ENCODE results near the gene BICDL2.

BICDL2 gene

GRCh38 chr16:2981177-2981898 lies 55.4 kb downstream of the BICDL2 start:
- H4K12ac ChIP-seq (ENCODE audit: low read depth, low read length), result peak overlapping the region; percentile 97
- peak overlapping the region; percentile 99 for H3K14ac ChIP-seq (ENCODE audit: low read length)
- H2BK12ac ChIP-seq (ENCODE audit: low read length), result peak overlapping the region; percentile 15
- peak overlapping the region; percentile 15 for H3K4ac ChIP-seq (ENCODE audit: low read depth, low read length)
- H2AK5ac ChIP-seq (ENCODE audit: low read length), result peak overlapping the region; percentile 99
- peak overlapping the region; percentile 31 for H3K27ac ChIP-seq (ENCODE audit: low read depth, low read length)
- H2BK5ac ChIP-seq (ENCODE audit: low read depth, low read length, poor library complexity), result no peak overlapping the region
- peak overlapping the region; percentile 96 for H3K4me2 ChIP-seq (ENCODE audit: low read length)
- DNase-seq, result peak; percentile 10 to 48
- peaks cover 10% of the 10 kb centered on the region for H3K79me2 ChIP-seq (ENCODE audit: control insufficient read depth, insufficient read depth, low read length, poor library complexity)
- WGBS (ENCODE audit: extremely low coverage, insufficient coverage, insufficient read length), result no CpG with 5 or more reads among the region's 33 CpGs
- H4K8ac ChIP-seq (ENCODE audit: low read depth, low read length), result peak overlapping the region; percentile 100
- no peak overlapping the region for H3K4me3 ChIP-seq (ENCODE audit: low read depth, low read length)
- peak overlapping the region; percentile 100 for H3K18ac ChIP-seq (ENCODE audit: low read length)
- H3K23ac ChIP-seq (ENCODE audit: low read length), result no peak overlapping the region
- peak overlapping the region; percentile 99 for H4K91ac ChIP-seq (ENCODE audit: low read depth, low read length)
- H3K79me1 ChIP-seq (ENCODE audit: low read length), result peaks cover 15% of the 10 kb centered on the region
- peaks cover 11 to 18% of the 10 kb centered on the region in 2 experiments for H3K36me3 ChIP-seq (ENCODE audit: control insufficient read depth in 1 of 2, insufficient read depth in 2 of 2, low read length in 2 of 2)
- H2BK120ac ChIP-seq (ENCODE audit: insufficient read depth, low read length, poor library complexity), result peak overlapping the region; percentile 97
- no peaks in the 10 kb centered on the region for H3K9me3 ChIP-seq (ENCODE audit: insufficient read depth, low read depth, low read length)
- peaks cover 17 to 23% of the 10 kb centered on the region in 2 experiments for H3K4me1 ChIP-seq (ENCODE audit: control insufficient read depth in 1 of 2, insufficient read depth in 2 of 2, low read length in 2 of 2)
- H2AFZ ChIP-seq (ENCODE audit: insufficient read depth, low read length, poor library complexity), result no peak overlapping the region
- no peaks in the 10 kb centered on the region for H3K27me3 ChIP-seq (ENCODE audit: insufficient read depth, low read length)
- H3K9ac ChIP-seq (ENCODE audit: low read length), result no peak overlapping the region

DNA sequence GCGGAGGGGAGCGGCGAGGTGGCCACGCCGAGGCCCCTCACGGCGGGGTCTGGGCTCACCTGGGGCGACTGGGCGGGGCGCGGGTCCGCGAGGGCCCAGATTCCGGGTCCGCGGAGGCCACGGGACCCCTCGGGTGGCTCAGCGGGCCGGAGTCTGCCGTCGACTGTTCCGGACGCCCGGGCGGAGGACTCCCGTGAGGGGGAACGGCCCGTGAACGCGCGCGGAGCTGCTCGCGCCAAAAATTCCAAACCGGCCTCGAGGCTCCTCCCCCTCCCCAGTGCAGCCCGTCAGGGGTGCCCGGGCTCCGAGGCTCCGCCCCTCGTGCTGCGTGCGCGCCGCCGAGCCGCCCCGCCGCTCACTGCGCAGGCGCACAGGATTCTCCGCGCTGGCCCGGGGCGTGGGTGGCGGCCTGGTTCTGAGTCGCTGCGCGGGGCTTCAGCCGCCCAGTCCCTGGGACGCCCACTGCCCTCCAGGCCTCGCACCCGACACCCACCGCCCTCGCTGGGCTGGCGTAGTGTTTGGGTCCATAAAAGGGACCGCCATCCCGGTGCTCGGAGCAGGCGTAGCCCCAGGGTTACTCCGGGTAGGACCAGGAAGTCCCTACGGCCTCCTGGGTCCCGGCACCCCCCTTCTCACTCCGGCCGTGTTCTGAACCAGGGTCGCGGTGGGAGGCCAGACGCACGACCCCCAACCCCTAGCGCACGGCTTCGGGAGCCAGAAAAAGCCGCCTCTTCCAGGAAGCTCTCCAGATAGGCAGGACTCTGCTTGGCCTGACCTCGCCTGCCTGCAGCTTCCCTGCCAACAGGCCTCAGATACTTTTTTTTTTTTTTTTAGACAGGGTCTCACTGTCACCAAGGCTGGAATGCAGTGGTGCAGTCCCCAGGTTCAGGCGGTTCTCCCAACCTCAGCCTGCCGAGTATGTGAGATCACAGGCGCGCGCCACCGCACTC lies 56.2 kb downstream of the BICDL2 start, which contains the start of gene PKMYT1:
Gene PKMYT1 (minus strand): TSS at position 220 of the 950 bp plus-strand sequence. CDS start 789 bp downstream, outside the sequence.
- peak within 1 kb of the TSS; percentile 100 for H3K18ac ChIP-seq (ENCODE audit: low read length)
- H4K12ac ChIP-seq (ENCODE audit: low read depth, low read length), result peak within 1 kb of the TSS; percentile 97
- H2AFZ ChIP-seq (ENCODE audit: insufficient read depth, low read length, poor library complexity), result peak within 1 kb of the TSS; percentile 93
- H3K27ac ChIP-seq (ENCODE audit: low read depth, low read length), result peak within 1 kb of the TSS; percentile 91
- peak within 1 kb of the TSS; percentile 99 for H4K91ac ChIP-seq (ENCODE audit: low read depth, low read length)
- no CpG with 5 or more reads among the region's 91 CpGs for WGBS (ENCODE audit: extremely low coverage, insufficient coverage, insufficient read length)
- H2AK5ac ChIP-seq (ENCODE audit: low read length), result peak within 1 kb of the TSS; percentile 99
- H3K4me3 ChIP-seq (ENCODE audit: low read depth, low read length), result peak within 1 kb of the TSS; percentile 88
- peak within 1 kb of the TSS; percentile 99 for H3K14ac ChIP-seq (ENCODE audit: low read length)
- peak within 1 kb of the TSS; percentile 25 for H2BK12ac ChIP-seq (ENCODE audit: low read length)
- H3K9ac ChIP-seq (ENCODE audit: low read length), result peak within 1 kb of the TSS; percentile 98
- H2BK120ac ChIP-seq (ENCODE audit: insufficient read depth, low read length, poor library complexity), result peak within 1 kb of the TSS; percentile 97
- peak within 1 kb of the TSS; percentile 100 for H4K8ac ChIP-seq (ENCODE audit: low read depth, low read length)
- H3K4me2 ChIP-seq (ENCODE audit: low read length), result peak within 1 kb of the TSS; percentile 96
- peak within 1 kb of the TSS; percentile 97 for H3K4ac ChIP-seq (ENCODE audit: low read depth, low read length)
- DNase-seq, result peak; percentile 93 to 97
- H2BK5ac ChIP-seq (ENCODE audit: low read depth, low read length, poor library complexity), result peak within 1 kb of the TSS; percentile 90
- peaks cover 10% of the 10 kb centered on the region for H3K79me2 ChIP-seq (ENCODE audit: control insufficient read depth, insufficient read depth, low read length, poor library complexity)
- peaks cover 19 to 26% of the 10 kb centered on the region in 2 experiments for H3K36me3 ChIP-seq (ENCODE audit: control insufficient read depth in 1 of 2, insufficient read depth in 2 of 2, low read length in 2 of 2)
- peaks cover 15% of the 10 kb centered on the region for H3K79me1 ChIP-seq (ENCODE audit: low read length)
- H3K23ac ChIP-seq (ENCODE audit: low read length), result no peak within 1 kb of the TSS
- H3K9me3 ChIP-seq (ENCODE audit: insufficient read depth, low read depth, low read length), result no peaks in the 10 kb centered on the region
- H3K4me1 ChIP-seq (ENCODE audit: control insufficient read depth in 1 of 2, insufficient read depth in 2 of 2, low read length in 2 of 2), result peaks cover 17 to 23% of the 10 kb centered on the region in 2 experiments
- H3K27me3 ChIP-seq (ENCODE audit: insufficient read depth, low read length), result no peaks in the 10 kb centered on the region

GRCh38 chr16:2979669-2980226 lies 57.0 kb downstream of the BICDL2 start:
- DNase-seq, result no peak
- Histone ChIP-seq H3K79me1 (ENCODE audit: low read length) (peaks cover 15% of the 10 kb centered on the region), H3K9ac (ENCODE audit: low read length) (peak overlapping the region; percentile 76), H3K4me3 (ENCODE audit: low read depth, low read length) (peak overlapping the region; percentile 85), H3K27me3 (ENCODE audit: insufficient read depth, low read length) (no peaks in the 10 kb centered on the region), H3K4me2 (ENCODE audit: low read length) (peak overlapping the region; percentile 80), H3K4ac (ENCODE audit: low read depth, low read length) (peak overlapping the region; percentile 73), H2BK5ac (ENCODE audit: low read depth, low read length, poor library complexity) (peak overlapping the region; percentile 84), H3K9me3 (ENCODE audit: insufficient read depth, low read depth, low read length) (no peaks in the 10 kb centered on the region), H4K12ac (ENCODE audit: low read depth, low read length) (peak overlapping the region; percentile 38), H4K8ac (ENCODE audit: low read depth, low read length) (peak overlapping the region; percentile 53), H2AFZ (ENCODE audit: insufficient read depth, low read length, poor library complexity) (peak overlapping the region; percentile 78), H2BK12ac (ENCODE audit: low read length) (no peak overlapping the region), H3K18ac (ENCODE audit: low read length) (peak overlapping the region; percentile 54), H4K91ac (ENCODE audit: low read depth, low read length) (peak overlapping the region; percentile 89), H3K36me3 (ENCODE audit: control insufficient read depth in 1 of 2, insufficient read depth in 2 of 2, low read length in 2 of 2) (peaks cover 26 to 34% of the 10 kb centered on the region in 2 experiments), H3K4me1 (ENCODE audit: control insufficient read depth in 1 of 2, insufficient read depth in 2 of 2, low read length in 2 of 2) (peaks cover 17 to 23% of the 10 kb centered on the region in 2 experiments), H3K27ac (ENCODE audit: low read depth, low read length) (peak overlapping the region; percentile 37), H3K23ac (ENCODE audit: low read length) (no peak overlapping the region), H3K14ac (ENCODE audit: low read length) (peak overlapping the region; percentile 63), H2BK120ac (ENCODE audit: insufficient read depth, low read length, poor library complexity) (peak overlapping the region; percentile 65), H3K79me2 (ENCODE audit: control insufficient read depth, insufficient read depth, low read length, poor library complexity) (peaks cover 10% of the 10 kb centered on the region), H2AK5ac (ENCODE audit: low read length) (peak overlapping the region; percentile 59)
- WGBS (ENCODE audit: extremely low coverage, insufficient coverage, insufficient read length), result no CpG with 5 or more reads among the region's 43 CpGs

All from trophoblast cell (in vitro differentiated cells and primary cell).